PC-3 (cell line): Measurements from ENCODE around the gene ACTMAP. TPM values are rescaled to one million over a fixed set of nuclear protein-coding genes. Genes with fewer than 3 reads are reported as not detected.

Source experiments
- ATAC-seq: fragments of 200-7000 bp; cut with Tn5 transposase; 2 replicates; pipeline ENCODE4 v1.9.1; 2020; ENCODE audit warnings: mild to moderate bottlenecking, moderate library complexity
- BruUV-seq: library from RNA; stranded (reverse); fragments of 400-500 nt; replicated peaks from 2 replicates; lab custom pipeline; 2021; lab: Mats Ljungman, UMichigan
- CTCF ChIA-PET: fragments of 300-600 bp; sonication (Branson Sonifier 250); formaldehyde crosslinking; loops from one replicate; lab custom pipeline; 2022; ENCODE audit warnings: antibody characterized with exemption; lab: Charles Lee
- POLR2A ChIA-PET: fragments of 300-600 bp; sonication (Branson Sonifier 250); formaldehyde crosslinking; loops from one replicate; lab custom pipeline; 2022; ENCODE audit warnings: antibody characterized with exemption; ENCODE audit not compliant: unreplicated experiment; lab: Charles Lee
- DNase-seq: peaks from one replicate; pipeline ENCODE4 v3.0.0-alpha.2; 2015
- H2AFZ ChIP-seq: fragments of 300-600 bp; sonication (generic); 2 replicates; pipeline ENCODE4 v1.6.0; 2016; ENCODE audit warnings: antibody characterized with exemption, low read length
- H3F3A ChIP-seq: fragments of 300-600 bp; sonication (generic); one replicate; pipeline ENCODE4 v1.6.0; 2017; ENCODE audit warnings: antibody characterized with exemption, low read length, control low read depth, mild to moderate bottlenecking; ENCODE audit not compliant: unreplicated experiment
- H3K27ac ChIP-seq: fragments of 300-600 bp; sonication (generic); 2 replicates; pipeline ENCODE4 v1.5.1; 2016; ENCODE audit warnings: mild to moderate bottlenecking, low read length
- H3K27me3 ChIP-seq: fragments of 300-600 bp; sonication (generic); 2 replicates; pipeline ENCODE4 v1.6.1; 2016; ENCODE audit warnings: low read length, mixed read lengths
- H3K36me3 ChIP-seq: fragments of 300-600 bp; sonication (generic); 2 replicates; pipeline ENCODE4 v1.6.1; 2016; ENCODE audit warnings: low read depth, mixed run types, low read length, mixed read lengths
- H3K4me1 ChIP-seq: fragments of 300-600 bp; sonication (generic); 2 replicates; pipeline ENCODE4 v1.5.1; 2016; ENCODE audit warnings: low read length; ENCODE audit not compliant: insufficient read depth
- H3K4me2 ChIP-seq: fragments of 300-600 bp; sonication (generic); 2 replicates; pipeline ENCODE4 v1.6.0; 2016; ENCODE audit warnings: low read length
- H3K4me3 ChIP-seq: fragments of 300-600 bp; sonication (generic); 2 replicates; pipeline ENCODE4 v1.5.1; 2016; ENCODE audit warnings: mild to moderate bottlenecking, low read length, mixed read lengths
- H3K79me2 ChIP-seq: fragments of 300-600 bp; sonication (generic); 2 replicates; pipeline ENCODE4 v1.6.1; 2017; ENCODE audit warnings: low read length, mixed read lengths
- H3K9ac ChIP-seq: fragments of 300-600 bp; sonication (generic); 2 replicates; pipeline ENCODE4 v1.6.0; 2016; ENCODE audit warnings: mild to moderate bottlenecking, low read length
- H3K9me2 ChIP-seq: fragments of 300-600 bp; sonication (generic); replicated peaks from 2 replicates; pipeline ENCODE4 v1.6.1; 2016; ENCODE audit warnings: mixed run types, low read length, mixed read lengths
- H3K9me3 ChIP-seq: fragments of 300-600 bp; sonication (generic); 2 replicates; pipeline ENCODE4 v1.6.1; 2016; ENCODE audit warnings: low read length, mixed read lengths
- H4K20me1 ChIP-seq: fragments of 300-600 bp; sonication (generic); 2 replicates; pipeline ENCODE4 v1.6.1; 2016; ENCODE audit warnings: low read length, mixed read lengths
- CTCF ChIP-seq: fragments of 300-600 bp; sonication (generic); conservative IDR thresholded peaks from 2 replicates; pipeline ENCODE4 v1.5.1; 2017; ENCODE audit warnings: antibody characterized with exemption, low read depth, mild to moderate bottlenecking, low read length
- EZH2 ChIP-seq: fragments of 300-600 bp; sonication (generic); IDR thresholded peaks from one replicate; pipeline ENCODE4 v1.6.1; 2017; ENCODE audit warnings: antibody characterized with exemption, mild to moderate bottlenecking, low read length; ENCODE audit not compliant: unreplicated experiment
- EZH2phosphoT487 ChIP-seq: fragments of 300-600 bp; sonication (generic); IDR thresholded peaks from 2 replicates; pipeline ENCODE4 v1.6.1; 2018; ENCODE audit warnings: mild to moderate bottlenecking, antibody characterized with exemption, low read length, borderline replicate concordance
- intact Hi-C: fragments of 100-400 bp; cut with micrococcal nuclease; formaldehyde crosslinking; loops from 2 replicates; pipeline ENCODE4 v1.9.0; 2023
- total RNA-seq: library from RNA; depleted of rRNA; stranded (reverse); fragments of >200 nt; gene quantifications from 2 replicates; pipeline ENCODE4 v1.2.3, GENCODE V29; 2014

The ACTMAP gene
- total RNA-seq, 1 experiment from 2014 or later, result 0.40 TPM

GRCh38 chr19:40737102-40737644 is 13.1 kb downstream of the ACTMAP start:
- TF ChIP-seq CTCF, result no peak
- TF ChIP-seq EZH2phosphoT487, result no peak
- TF ChIP-seq EZH2, result no peak
- no peaks in the 10 kb centered on the region for H3K27me3 ChIP-seq
- DNase-seq, result no peak

GRCh38 chr19:40736661-40737060 is 13.6 kb downstream of the ACTMAP start:
- H3K36me3 ChIP-seq, result peaks cover 14% of the 10 kb centered on the region
- no peaks in the 10 kb centered on the region for H3K79me2 ChIP-seq
- POLR2A ChIA-PET, result no interaction called here
- no peak overlapping the region for H3K4me2 ChIP-seq
- no peaks in the 10 kb centered on the region for H3K9me3 ChIP-seq
- intact Hi-C loops, result no loop called here
- H3K9ac ChIP-seq, result no peak overlapping the region
- H3K4me3 ChIP-seq, result no peak overlapping the region
- H3K27me3 ChIP-seq, result no peaks in the 10 kb centered on the region
- H3F3A ChIP-seq, result no peaks in the 10 kb centered on the region
- ATAC-seq (no peak), DNase-seq (no peak)
- H4K20me1 ChIP-seq, result no peaks in the 10 kb centered on the region
- H3K9me2 ChIP-seq, result no peaks in the 10 kb centered on the region
- BruUV-seq, result no TSS peak
- no peak overlapping the region for H2AFZ ChIP-seq
- TF ChIP-seq CTCF, result no peak
- no peaks in the 10 kb centered on the region for H3K4me1 ChIP-seq
- CTCF ChIA-PET, result no interaction called here
- no peak overlapping the region for H3K27ac ChIP-seq

More at GRCh38 chr19:40737102-40737644, 13.1 kb downstream of the ACTMAP start:
- Histone ChIP-seq H3K4me1 (no peaks in the 10 kb centered on the region), H3K9me3 (no peaks in the 10 kb centered on the region), H3K27ac (no peak overlapping the region), H2AFZ (no peak overlapping the region), H4K20me1 (no peaks in the 10 kb centered on the region), H3K36me3 (peaks cover 14% of the 10 kb centered on the region), H3K4me2 (no peak overlapping the region), H3K79me2 (no peaks in the 10 kb centered on the region), H3K9ac (no peak overlapping the region), H3K4me3 (no peak overlapping the region), H3F3A (no peaks in the 10 kb centered on the region), H3K9me2 (no peaks in the 10 kb centered on the region)
- ATAC-seq, result no peak
- no TSS peak for BruUV-seq
- ChIA-PET CTCF (no interaction called here), POLR2A (no interaction called here)
- intact Hi-C loops, result no loop called here

- no peak overlapping the region for H3K27ac ChIP-seq
- H3K36me3 ChIP-seq, result peaks cover 19% of the 10 kb centered on the region
- H3K27me3 ChIP-seq, result no peaks in the 10 kb centered on the region
- no peak overlapping the region for H3K4me3 ChIP-seq
- H3K9me2 ChIP-seq, result no peaks in the 10 kb centered on the region
- BruUV-seq, result no TSS peak
- DNase-seq, result no peak
- intact Hi-C loops, result no loop called here
- H3K4me1 ChIP-seq, result no peaks in the 10 kb centered on the region
- ATAC-seq, result no peak
- TF ChIP-seq EZH2phosphoT487 (no peak), CTCF (no peak), EZH2 (no peak)
- no peaks in the 10 kb centered on the region for H4K20me1 ChIP-seq
- CTCF ChIA-PET, result no interaction called here
- H2AFZ ChIP-seq, result no peak overlapping the region
- POLR2A ChIA-PET, result no interaction called here
- no peak overlapping the region for H3K4me2 ChIP-seq
- no peaks in the 10 kb centered on the region for H3F3A ChIP-seq
- no peaks in the 10 kb centered on the region for H3K9me3 ChIP-seq
- no peaks in the 10 kb centered on the region for H3K79me2 ChIP-seq
- H3K9ac ChIP-seq, result no peak overlapping the region
These were observed 15.1 kb downstream of the ACTMAP start for GRCh38 chr19:40735013-40735771.
